Subcutaneous abdominal adipose tissue (tissue), 5 donors: ENCODE results near the gene NOS1AP.

Experiments
- H3K27ac ChIP-seq: one replicate; pipeline ENCODE4 v1.7.0; 2013; ENCODE audit warnings: low read depth, mild to moderate bottlenecking, inconsistent platforms, low read length, moderate library complexity
- H3K27me3 ChIP-seq, 5 donors: one replicate each; pipeline ENCODE4 v1.7.0; 2013; ENCODE audit warnings: low read length in 5 of 5, inconsistent platforms in 1 of 5; ENCODE audit not compliant: control insufficient read depth in 5 of 5, insufficient read depth in 4 of 5
- H3K36me3 ChIP-seq, 5 donors: one replicate each; pipeline ENCODE4 v1.7.0; 2013; ENCODE audit warnings: low read length in 5 of 5; ENCODE audit not compliant: control insufficient read depth in 5 of 5, insufficient read depth in 5 of 5
- H3K4me1 ChIP-seq, 5 donors: one replicate each; pipeline ENCODE4 v1.7.0; 2013; ENCODE audit warnings: low read length in 5 of 5, mild to moderate bottlenecking in 3 of 5, moderate library complexity in 1 of 5; ENCODE audit not compliant: control insufficient read depth in 5 of 5, insufficient read depth in 5 of 5
- H3K4me3 ChIP-seq, 5 donors: one replicate each; pipeline ENCODE4 v1.7.0; 2013; ENCODE audit warnings: low read length in 5 of 5, low read depth in 1 of 5
- H3K9ac ChIP-seq, 5 donors: one replicate each; pipeline ENCODE4 v1.7.0; 2013; ENCODE audit warnings: low read length in 5 of 5, mild to moderate bottlenecking in 4 of 5, moderate library complexity in 3 of 5
- H3K9me3 ChIP-seq, 5 donors: one replicate each; pipeline ENCODE4 v1.7.0; 2013; ENCODE audit warnings: low read length in 5 of 5; ENCODE audit not compliant: control insufficient read depth in 5 of 5
- donor health status: healthy.
- donor health status: healthy.
- donor health status: healthy.
- donor health status: healthy.
- donor health status: healthy.

The NOS1AP gene

DNA sequence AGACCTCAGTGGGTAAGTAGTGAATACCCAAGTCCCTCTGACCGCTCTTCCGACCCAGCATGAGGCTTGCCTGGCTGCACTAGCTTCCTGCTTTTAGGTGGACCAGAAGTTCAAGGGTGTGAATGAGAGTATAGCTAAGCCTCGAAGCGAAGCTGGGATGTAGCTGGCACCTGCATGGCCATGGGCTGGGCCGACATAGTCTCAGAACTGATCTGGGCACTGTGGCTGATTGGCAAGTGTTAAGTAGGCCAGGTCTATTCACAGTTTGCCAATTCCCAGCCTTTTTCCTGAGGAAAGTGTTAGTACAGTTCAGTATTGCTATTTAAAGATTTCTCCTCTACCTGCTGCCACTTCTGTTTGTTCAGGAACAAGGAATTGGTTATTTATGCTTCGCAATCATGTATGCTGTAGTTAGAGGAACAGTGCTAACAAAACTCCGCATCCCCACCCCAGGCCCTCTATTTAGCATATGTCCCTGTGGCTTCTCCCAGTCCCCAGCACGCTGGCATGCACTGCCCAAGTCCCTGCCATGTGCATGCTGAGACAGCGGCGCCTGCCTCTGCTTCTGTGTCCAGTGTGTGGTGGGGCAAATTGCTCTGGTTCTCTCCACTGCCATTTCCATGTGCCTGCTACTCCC lies 290.9 kb downstream of the NOS1AP start:
- Histone ChIP-seq H3K27ac (no peak overlapping the region), H3K36me3 (peaks cover 0 to 7% (median 0%) of the 10 kb centered on the region in 5 donors)

GRCh38 chr1:162360874-162361260 lies 291.4 kb downstream of the NOS1AP start:
- no peaks in the 10 kb centered on the region for H3K9me3 ChIP-seq

More for the DNA sequence above, 290.9 kb downstream of the NOS1AP start:
- Histone ChIP-seq H3K27me3 (no peaks in the 10 kb centered on the region), H3K4me1 (peaks cover 0 to 15% (median 5%) of the 10 kb centered on the region in 5 donors), H3K9me3 (no peaks in the 10 kb centered on the region), H3K4me3 (no peak overlapping the region), H3K9ac (no peak overlapping the region)

GRCh38 chr1:162361349-162361748 lies 291.9 kb downstream of the NOS1AP start:
- H3K9ac ChIP-seq: no peak overlapping the region
- peaks cover 0 to 5% (median 0%) of the 10 kb centered on the region in 5 donors for H3K36me3 ChIP-seq
- H3K9me3 ChIP-seq: no peaks in the 10 kb centered on the region
- H3K27ac ChIP-seq: no peak overlapping the region
- H3K4me1 ChIP-seq: peaks cover 0 to 15% (median 4%) of the 10 kb centered on the region in 5 donors
- no peak overlapping the region for H3K4me3 ChIP-seq
- H3K27me3 ChIP-seq: no peaks in the 10 kb centered on the region

More at GRCh38 chr1:162360874-162361260, 291.4 kb downstream of the NOS1AP start:
- H3K27me3 ChIP-seq: no peaks in the 10 kb centered on the region
- peaks cover 0 to 5% (median 0%) of the 10 kb centered on the region in 5 donors for H3K36me3 ChIP-seq
- H3K9ac ChIP-seq: no peak overlapping the region
- no peak overlapping the region for H3K4me3 ChIP-seq
- no peak overlapping the region for H3K27ac ChIP-seq
- H3K4me1 ChIP-seq: peaks cover 0 to 15% (median 4%) of the 10 kb centered on the region in 5 donors

DNA sequence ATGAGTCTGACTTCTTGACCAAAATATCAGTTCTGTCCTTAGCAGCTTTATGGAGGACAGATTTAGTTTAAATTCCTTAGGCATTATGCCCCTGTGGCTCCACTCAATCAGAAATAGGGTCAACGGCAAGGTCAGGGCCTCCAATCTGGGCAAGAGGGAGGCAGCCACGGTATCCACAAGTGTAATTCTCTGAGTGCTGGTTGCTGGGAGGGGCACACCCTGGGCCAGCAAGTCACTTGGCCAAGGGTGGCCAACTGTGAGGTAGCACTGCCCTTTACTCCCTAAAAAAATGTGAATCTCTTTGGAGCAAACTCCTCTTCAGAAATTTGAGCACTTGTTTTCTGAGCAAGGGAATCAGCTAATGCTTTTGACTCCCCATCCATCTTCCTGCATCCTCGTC lies 294.3 kb downstream of the NOS1AP start:
- H3K27me3 ChIP-seq: no peaks in the 10 kb centered on the region
- H3K9ac ChIP-seq: no peak overlapping the region
- H3K4me1 ChIP-seq: peaks cover 0 to 6% (median 0%) of the 10 kb centered on the region in 5 donors
- no peak overlapping the region for H3K27ac ChIP-seq
- H3K4me3 ChIP-seq: no peak overlapping the region
- no peaks in the 10 kb centered on the region for H3K9me3 ChIP-seq
- H3K36me3 ChIP-seq: peaks cover 0 to 3% (median 0%) of the 10 kb centered on the region in 5 donors

- Histone ChIP-seq H3K27me3 (no peaks in the 10 kb centered on the region), H3K9me3 (no peaks in the 10 kb centered on the region), H3K9ac (no peak overlapping the region), H3K4me1 (peaks cover 0 to 6% (median 0%) of the 10 kb centered on the region in 5 donors), H3K4me3 (no peak overlapping the region), H3K36me3 (peaks cover 0 to 3% (median 0%) of the 10 kb centered on the region in 5 donors), H3K27ac (no peak overlapping the region)
These were observed 295.0 kb downstream of the NOS1AP start for GRCh38 chr1:162364498-162364897.

GRCh38 chr1:162365284-162366020 lies 296.0 kb downstream of the NOS1AP start:
- no peaks in the 10 kb centered on the region for H3K27me3 ChIP-seq
- H3K4me3 ChIP-seq: no peak overlapping the region
- H3K4me1 ChIP-seq: peaks cover 0 to 9% (median 0%) of the 10 kb centered on the region in 5 donors
- H3K36me3 ChIP-seq: peaks cover 0 to 3% (median 0%) of the 10 kb centered on the region in 5 donors
- H3K9me3 ChIP-seq: no peaks in the 10 kb centered on the region
- H3K27ac ChIP-seq: no peak overlapping the region
- no peak overlapping the region for H3K9ac ChIP-seq

- H3K27me3 ChIP-seq: no peaks in the 10 kb centered on the region
- no peak overlapping the region for H3K27ac ChIP-seq
- no peak overlapping the region for H3K4me3 ChIP-seq
- no peak overlapping the region for H3K9ac ChIP-seq
- H3K36me3 ChIP-seq: peaks cover 0 to 3% (median 0%) of the 10 kb centered on the region in 5 donors
- H3K4me1 ChIP-seq: peaks cover 0 to 9% (median 0%) of the 10 kb centered on the region in 5 donors
- H3K9me3 ChIP-seq: no peaks in the 10 kb centered on the region
These were observed 296.7 kb downstream of the NOS1AP start for GRCh38 chr1:162366149-162366548.

DNA sequence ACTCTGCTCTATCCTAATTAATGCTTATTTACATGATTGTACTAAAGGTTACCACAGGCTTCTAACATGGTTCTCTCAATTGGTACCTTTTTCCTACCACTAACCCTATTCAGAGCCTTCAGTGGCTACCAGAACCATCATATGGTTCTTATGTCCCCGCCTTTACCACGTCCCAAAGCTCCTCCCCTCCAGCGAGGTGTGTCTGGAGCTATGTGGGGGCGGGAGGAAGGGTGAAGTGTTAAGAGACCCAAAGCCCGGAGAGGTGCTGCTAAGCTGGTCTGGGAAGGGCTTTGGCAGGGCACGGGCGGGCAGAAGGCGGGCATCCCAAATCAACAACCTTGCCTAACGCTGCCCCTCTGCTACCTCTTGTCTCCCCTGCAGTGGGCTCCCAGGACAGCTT lies 297.2 kb downstream of the NOS1AP start:
- H3K4me1 ChIP-seq: peaks cover 0 to 9% (median 0%) of the 10 kb centered on the region in 5 donors
- no peaks in the 10 kb centered on the region for H3K9me3 ChIP-seq
- H3K27me3 ChIP-seq: no peaks in the 10 kb centered on the region
- H3K27ac ChIP-seq: no peak overlapping the region
- H3K4me3 ChIP-seq: peak overlapping the region; percentile 29 to 63 (median 48)
- H3K36me3 ChIP-seq: peaks cover 0 to 3% (median 0%) of the 10 kb centered on the region in 5 donors
- H3K9ac ChIP-seq: no peak overlapping the region

- Histone ChIP-seq H3K9ac (no peak overlapping the region), H3K36me3 (peaks cover 0 to 3% (median 0%) of the 10 kb centered on the region in 5 donors), H3K27ac (no peak overlapping the region), H3K9me3 (no peaks in the 10 kb centered on the region), H3K4me3 (peak overlapping the region in 4 of 5 donors; percentile 42 to 63 (median 54)), H3K4me1 (peaks cover 0 to 9% (median 0%) of the 10 kb centered on the region in 5 donors), H3K27me3 (no peaks in the 10 kb centered on the region)
These were observed 297.6 kb downstream of the NOS1AP start for GRCh38 chr1:162367073-162367472.

DNA sequence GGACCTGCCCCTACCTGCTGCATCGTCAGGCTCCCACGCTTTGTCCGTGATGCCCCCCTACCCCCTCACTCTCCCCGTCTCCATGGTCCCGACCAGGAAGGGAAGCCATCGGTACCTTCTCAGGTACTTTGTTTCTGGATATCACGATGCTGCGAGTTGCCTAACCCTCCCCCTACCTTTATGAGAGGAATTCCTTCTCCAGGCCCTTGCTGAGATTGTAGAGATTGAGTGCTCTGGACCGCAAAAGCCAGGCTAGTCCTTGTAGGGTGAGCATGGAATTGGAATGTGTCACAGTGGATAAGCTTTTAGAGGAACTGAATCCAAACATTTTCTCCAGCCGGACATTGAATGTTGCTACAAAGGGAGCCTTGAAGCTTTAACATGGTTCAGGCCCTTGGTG lies 298.3 kb downstream of the NOS1AP start:
- no peaks in the 10 kb centered on the region for H3K9me3 ChIP-seq
- peaks cover 0 to 3% (median 0%) of the 10 kb centered on the region in 5 donors for H3K36me3 ChIP-seq
- no peaks in the 10 kb centered on the region for H3K27me3 ChIP-seq
- H3K27ac ChIP-seq: peak overlapping the region; percentile 26
- H3K4me3 ChIP-seq: no peak overlapping the region
- no peak overlapping the region for H3K9ac ChIP-seq
- peaks cover 0 to 9% (median 0%) of the 10 kb centered on the region in 5 donors for H3K4me1 ChIP-seq
